HEK293T (cell line): Measurements from ENCODE around the gene CSTPP1.

Source experiments
- BHLHE40 ChIP-seq: fragments of 450-650 bp; IDR thresholded peaks from 2 replicates; pipeline ENCODE4 v1.6.1; 2016; ENCODE audit warnings: mild to moderate bottlenecking, moderate library complexity, borderline replicate concordance
- ELF4 ChIP-seq: fragments of 450-650 bp; IDR thresholded peaks from 2 replicates; pipeline ENCODE4 v1.6.1; 2017; ENCODE audit warnings: antibody characterized with exemption
- FOXA1 ChIP-seq: fragments of 450-650 bp; IDR thresholded peaks from 2 replicates; pipeline ENCODE4 v1.6.1; 2016; ENCODE audit warnings: mild to moderate bottlenecking
- FOXM1 ChIP-seq: fragments of 450-650 bp; IDR thresholded peaks from 2 replicates; pipeline ENCODE4 v1.6.1; 2017; ENCODE audit warnings: mild to moderate bottlenecking, borderline replicate concordance
- HDGF ChIP-seq: fragments of 450-650 bp; IDR thresholded peaks from 2 replicates; pipeline ENCODE4 v1.6.1; 2017; ENCODE audit warnings: antibody characterized with exemption, borderline replicate concordance
- PKNOX1 ChIP-seq: fragments of 450-650 bp; IDR thresholded peaks from 2 replicates; pipeline ENCODE4 v1.6.1; 2016
- SUZ12 ChIP-seq: fragments of 450-650 bp; IDR thresholded peaks from 2 replicates; pipeline ENCODE4 v1.6.1; 2016; ENCODE audit warnings: mild to moderate bottlenecking
- TARDBP ChIP-seq: fragments of 450-650 bp; IDR thresholded peaks from 2 replicates; pipeline ENCODE4 v1.6.1; 2016

DNA sequence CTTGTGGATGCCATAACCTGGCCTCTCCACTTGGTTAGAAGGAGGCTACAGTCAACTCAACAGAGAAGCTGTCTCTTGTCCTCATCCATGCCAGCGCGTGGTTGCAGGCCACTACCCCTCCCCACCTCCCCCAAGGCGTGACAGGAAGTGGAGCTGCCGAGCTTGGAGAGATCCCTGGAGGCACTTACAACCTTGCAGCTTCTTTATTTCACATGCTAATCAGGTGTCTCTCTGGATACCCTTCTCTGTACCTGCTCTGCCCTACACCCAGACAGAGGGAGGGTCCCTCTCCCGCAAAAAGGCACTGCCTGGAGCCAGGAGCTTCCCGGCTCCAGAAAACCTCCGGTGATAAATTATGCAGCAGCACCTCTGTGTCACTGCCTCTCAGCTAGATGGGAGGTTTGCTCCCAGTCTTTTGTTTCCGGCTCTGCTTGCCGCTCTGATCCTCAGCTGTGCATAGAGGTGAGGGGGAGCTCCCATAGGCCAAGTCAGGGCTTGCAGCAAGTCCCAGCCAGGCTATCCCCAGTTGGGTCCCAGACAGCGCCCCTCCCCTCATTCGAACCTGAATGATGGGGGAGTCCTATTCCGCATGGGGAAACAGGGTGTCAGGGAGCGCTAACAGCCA lies 23.9 kb upstream of the CSTPP1 start:
- TF ChIP-seq ELF4, result no peak
- no peak for TF ChIP-seq BHLHE40
- TF ChIP-seq HDGF, result no peak
- no peak for TF ChIP-seq SUZ12
- no peak for TF ChIP-seq PKNOX1
- no peak for TF ChIP-seq TARDBP
- no peak for TF ChIP-seq FOXA1
- TF ChIP-seq FOXM1, result no peak
